IMR-90 (cell line): Measurements from ENCODE around the gene CYP19A1. TPM values are rescaled to one million over a fixed set of nuclear protein-coding genes. Genes with fewer than 3 reads are reported as not detected.

ENCODE experiments used
- ATAC-seq: fragments of 200-7000 bp; cut with Tn5 transposase; 2 replicates; pipeline ENCODE4 v1.9.1; 2020; ENCODE audit warnings: low read depth, mild to moderate bottlenecking, moderate library complexity
- BruUV-seq: library from RNA; stranded (reverse); fragments of 400-500 nt; replicated peaks from 2 replicates; lab custom pipeline; 2021; lab: Mats Ljungman, UMichigan
- CTCF ChIA-PET: fragments of 300-600 bp; formaldehyde crosslinking; extraction: SDS; loops from one replicate; lab custom pipeline; 2021; ENCODE audit warnings: antibody characterized with exemption; lab: Yijun Ruan, JAX
- POLR2A ChIA-PET: fragments of 300-600 bp; sonication (Branson Sonifier 250); formaldehyde crosslinking; loops from one replicate; lab custom pipeline; 2022; ENCODE audit warnings: antibody characterized with exemption; ENCODE audit not compliant: unreplicated experiment; lab: Charles Lee
- DNase-seq: peaks from one replicate; pipeline ENCODE4 v3.0.0; 2013
- H2AFZ ChIP-seq: replicated peaks from 2 replicates; pipeline ENCODE3; 2013; ENCODE audit warnings: low read length, mild to moderate bottlenecking; ENCODE audit not compliant: poor library complexity
- H2AK5ac ChIP-seq: 2 replicates; pipeline ENCODE4 v1.6.1; 2013; ENCODE audit warnings: low read depth, low read length, inconsistent platforms
- H2AK9ac ChIP-seq: replicated peaks from 2 replicates; pipeline ENCODE3; 2013; ENCODE audit warnings: mild to moderate bottlenecking, low read depth, low read length, moderate library complexity; ENCODE audit not compliant: poor library complexity
- H2BK120ac ChIP-seq: 2 replicates; pipeline ENCODE4 v1.6.1; 2013; ENCODE audit warnings: low read depth, low read length, inconsistent platforms
- H2BK15ac ChIP-seq: 3 replicates; pipeline ENCODE4 v1.6.1; 2013; ENCODE audit warnings: low read depth, low read length, inconsistent platforms
- H2BK20ac ChIP-seq: 2 replicates; pipeline ENCODE4 v1.6.1; 2013; ENCODE audit warnings: low read depth, mild to moderate bottlenecking, inconsistent platforms, low read length, moderate library complexity
- H2BK5ac ChIP-seq: 2 replicates; pipeline ENCODE4 v1.6.1; 2013; ENCODE audit warnings: mild to moderate bottlenecking, low read depth, low read length, inconsistent platforms; ENCODE audit not compliant: poor library complexity, severe bottlenecking
- H3K14ac ChIP-seq: replicated peaks from 2 replicates; pipeline ENCODE4 v1.6.1; 2013; ENCODE audit warnings: low read depth, low read length, inconsistent platforms
- H3K18ac ChIP-seq: 2 replicates; pipeline ENCODE4 v1.6.1; 2013; ENCODE audit warnings: low read depth, low read length, control low read depth
- H3K23ac ChIP-seq: 2 replicates; pipeline ENCODE4 v1.6.1; 2013; ENCODE audit warnings: low read depth, low read length, inconsistent platforms
- H3K27ac ChIP-seq: 2 replicates; pipeline ENCODE4 v1.5.1; 2013; ENCODE audit warnings: mild to moderate bottlenecking, control low read depth, low read length; ENCODE audit not compliant: insufficient read depth
- H3K27me3 ChIP-seq: 2 replicates; pipeline ENCODE4 v1.6.1; 2013; ENCODE audit warnings: low read length; ENCODE audit not compliant: control insufficient read depth, insufficient read depth
- H3K36me3 ChIP-seq: 2 replicates; pipeline ENCODE4 v1.6.1; 2013; ENCODE audit warnings: low read length, mixed read lengths; ENCODE audit not compliant: control insufficient read depth, insufficient read depth
- H3K4ac ChIP-seq: 2 replicates; pipeline ENCODE4 v1.6.1; 2013; ENCODE audit warnings: low read depth, low read length, inconsistent platforms
- H3K4me1 ChIP-seq: 2 replicates; pipeline ENCODE4 v1.6.1; 2013; ENCODE audit warnings: low read length, mixed read lengths; ENCODE audit not compliant: control insufficient read depth, insufficient read depth
- H3K4me2 ChIP-seq: 2 replicates; pipeline ENCODE4 v1.6.1; 2013; ENCODE audit warnings: low read depth, mild to moderate bottlenecking, control low read depth, low read length, moderate library complexity
- H3K4me3 ChIP-seq: 2 replicates; pipeline ENCODE4 v1.5.1; 2013; ENCODE audit warnings: low read depth, mild to moderate bottlenecking, control low read depth, low read length, moderate library complexity; ENCODE audit not compliant: insufficient read depth
- H3K56ac ChIP-seq: 2 replicates; pipeline ENCODE4 v1.6.1; 2013; ENCODE audit warnings: low read length, inconsistent platforms; ENCODE audit not compliant: insufficient read depth; ENCODE audit errors: extremely low read depth
- H3K79me1 ChIP-seq, 2 experiments: 2 replicates each; pipeline ENCODE4 v1.6.1; 2013; ENCODE audit warnings: low read length in 2 of 2, inconsistent platforms in 1 of 2, low read depth in 1 of 2
- H3K9ac ChIP-seq: 2 replicates; pipeline ENCODE4 v1.6.1; 2013; ENCODE audit warnings: low read depth, low read length, control low read depth
- H3K9me1 ChIP-seq: 2 replicates; pipeline ENCODE4 v1.6.1; 2013; ENCODE audit warnings: low read length, inconsistent platforms; ENCODE audit not compliant: insufficient read depth
- H3K9me3 ChIP-seq: 2 replicates; pipeline ENCODE4 v1.6.1; 2013; ENCODE audit warnings: low read length; ENCODE audit not compliant: control insufficient read depth, insufficient read depth
- H4K20me1 ChIP-seq: 2 replicates; pipeline ENCODE4 v1.6.1; 2013; ENCODE audit warnings: low read length, inconsistent platforms; ENCODE audit not compliant: insufficient read depth
- H4K5ac ChIP-seq: 2 replicates; pipeline ENCODE4 v1.6.1; 2013; ENCODE audit warnings: mild to moderate bottlenecking, low read depth, low read length, control low read depth
- H4K8ac ChIP-seq, 2 experiments: 2 replicates each; pipeline ENCODE4 v1.6.1; 2013; ENCODE audit warnings: low read depth in 2 of 2, low read length in 2 of 2, control low read depth in 1 of 2, inconsistent platforms in 1 of 2
- H4K91ac ChIP-seq: 2 replicates; pipeline ENCODE4 v1.6.1; 2013; ENCODE audit warnings: low read depth, low read length, inconsistent platforms; ENCODE audit not compliant: insufficient read depth
- CEBPB ChIP-seq: IDR thresholded peaks from 2 replicates; pipeline ENCODE4 v1.6.1; 2012; ENCODE audit warnings: low read depth, low read length, improper control_type of control experiment
- MXI1 ChIP-seq: IDR thresholded peaks from 2 replicates; pipeline ENCODE4 v1.6.1; 2012; ENCODE audit warnings: low read depth, mild to moderate bottlenecking, low read length, moderate library complexity, borderline replicate concordance
- WGBS, 2 experiments: methylation state at CpG; one replicate each; pipeline versions ENCODE4 v1.1.5 to v1.1.7; 2013; ENCODE audit warnings: missing lambda C conversion rate in 2 of 2; ENCODE audit not compliant: insufficient read length in 1 of 2; ENCODE audit errors: extremely low coverage in 2 of 2; 5-methylcytosine and 5-hydroxymethylcytosine counted together
- dilution Hi-C: fragments of 300-500 bp; cut with HindIII; formaldehyde crosslinking; loops from one replicate; pipeline ENCODE4 v1.14.3; 2018; ENCODE audit warnings: low sequenced_read_pairs; ENCODE audit not compliant: unreplicated experiment
- in situ Hi-C: fragments of 300-500 bp; cut with MboI; formaldehyde crosslinking; loops from 3 replicates; pipeline ENCODE4 v1.14.3; 2019; ENCODE audit warnings: low sequenced_read_pairs, inconsistent platforms, mixed read lengths
- intact Hi-C: fragments of 100-400 bp; cut with micrococcal nuclease; formaldehyde crosslinking; loops from 2 replicates; pipeline ENCODE4 v1.10.0; 2022
- polyA plus RNA-seq, 3 experiments: library from polyadenylated mRNA; depleted of rRNA; stranded (reverse); fragments of >200 nt; gene quantifications; 2 replicates each; pipeline ENCODE4 v1.2.3, GENCODE V29; 2012; ENCODE audit warnings: low replicate concordance in 1 of 3
- total RNA-seq: library from RNA; depleted of rRNA; stranded (reverse); fragments of >200 nt; gene quantifications from 2 replicates; pipeline ENCODE4 v1.2.3, GENCODE V29; 2012

CYP19A1 gene
- total and polyA plus RNA-seq, 2 of the 4 experiments (the other 2 are of a cell fraction): not detected

- in situ Hi-C loops: no loop called here
- Histone ChIP-seq H2BK5ac (no peak overlapping the region), H4K91ac (no peak overlapping the region), H2AK9ac (no peak overlapping the region), H3K9me1 (no peaks in the 10 kb centered on the region), H3K4me3 (no peak overlapping the region), H3K4me2 (no peak overlapping the region), H3K79me1 (no peaks in the 10 kb centered on the region), H3K14ac (no peak overlapping the region), H3K36me3 (no peaks in the 10 kb centered on the region), H4K8ac (no peak overlapping the region), H3K4ac (no peak overlapping the region), H3K27me3 (peaks cover 29% of the 10 kb centered on the region), H2BK120ac (no peak overlapping the region), H3K9me3 (no peaks in the 10 kb centered on the region), H3K18ac (no peak overlapping the region), H2AK5ac (no peak overlapping the region), H2BK20ac (no peak overlapping the region), H3K4me1 (peaks cover 3% of the 10 kb centered on the region), H4K5ac (no peak overlapping the region), H4K20me1 (no peaks in the 10 kb centered on the region), H3K9ac (no peak overlapping the region), H3K23ac (no peak overlapping the region), H3K27ac (no peak overlapping the region), H2AFZ (no peak overlapping the region), H3K56ac (no peak overlapping the region), H2BK15ac (no peak overlapping the region)
- DNase-seq: peak; percentile 74
- no CpG with 5 or more reads among the region's 2 CpGs for WGBS, 2 experiments
- CTCF ChIA-PET: interaction anchor here (0.6 to 1.8 kb wide), 2 partner anchors 11 to 179 kb away, joined by 3 to 8 read pairs; no protein-coding TSS in a partner anchor
- peak; percentile 38; the same call in 1 of the 2 replicates for TF ChIP-seq CEBPB
- no peak for TF ChIP-seq MXI1
- POLR2A ChIA-PET: no interaction called here
- BruUV-seq: no TSS peak
- dilution Hi-C loops: no loop called here
- intact Hi-C loops: no loop called here
- ATAC-seq: peak; percentile 69
Observed at GRCh38 chr15:51203797-51204196, 134.6 kb downstream of the CYP19A1 start.
